Stomach (tissue), 9 donors: ENCODE results near the gene CENPU. TPM values are rescaled to one million over a fixed set of nuclear protein-coding genes. Genes with fewer than 3 reads are reported as not detected.

ENCODE experiments used
- DNase-seq, 2 donors: peaks; one replicate each; pipeline versions ENCODE4 v3.0.0 to v3.0.0-alpha.2; 2013 to 2019
- H3K27ac ChIP-seq, 5 donors: fragments of 200-600 bp in 4 of 5; sonication (generic) in 4 of 5; one replicate each; pipeline ENCODE4 v1.5.1; 2013 to 2019; ENCODE audit warnings: mild to moderate bottlenecking in 1 of 5, moderate library complexity in 1 of 5
- H3K27me3 ChIP-seq, 3 donors: fragments of 200-600 bp; sonication (generic); one replicate each; pipeline ENCODE4 v1.5.1; 2017 to 2019; ENCODE audit warnings: mixed run types in 1 of 3
- H3K36me3 ChIP-seq, 4 donors: fragments of 200-600 bp; sonication (generic); 1 replicate in 3 of 4; 2 replicates in 1 of 4; pipeline ENCODE4 v1.5.1; 2016 to 2019
- H3K4me1 ChIP-seq, 4 donors: fragments of 200-600 bp; sonication (generic); one replicate each; pipeline ENCODE4 v1.5.1; 2016 to 2019
- H3K4me3 ChIP-seq, 4 donors: fragments of 200-600 bp; sonication (generic) in 3 of 4; one replicate each; pipeline ENCODE4 v1.5.1; 2016 to 2019; ENCODE audit warnings: mild to moderate bottlenecking in 1 of 4
- H3K9me3 ChIP-seq, 4 donors: fragments of 200-600 bp; sonication (generic); one replicate each; pipeline ENCODE4 v1.5.1; 2016 to 2019
- CTCF ChIP-seq, 7 experiments: fragments of 450-650 bp in 4 of 7; fragments of 200-600 bp in 3 of 7; sonication (generic) in 3 of 7; IDR thresholded peaks; one replicate each; pipeline ENCODE4 v1.5.1; 2016 to 2019; ENCODE audit warnings: antibody characterized with exemption in 7 of 7, control low read depth in 2 of 7, mild to moderate bottlenecking in 1 of 7
- EP300 ChIP-seq: sonication (generic); formaldehyde crosslinking; IDR thresholded peaks from one replicate; pipeline ENCODE4 v1.6.1; 2017; ENCODE audit warnings: antibody characterized with exemption
- POLR2A ChIP-seq, 4 donors: fragments of 450-650 bp; IDR thresholded peaks; one replicate each; pipeline ENCODE4 v1.6.1; 2016; ENCODE audit warnings: antibody characterized with exemption in 4 of 4, control low read depth in 2 of 4, mild to moderate bottlenecking in 1 of 4, moderate library complexity in 1 of 4
- POLR2AphosphoS5 ChIP-seq, 3 donors: sonication (generic); formaldehyde crosslinking; IDR thresholded peaks; one replicate each; pipeline ENCODE4 v1.6.1; 2016; ENCODE audit warnings: antibody characterized with exemption in 3 of 3
- WGBS, 5 donors: extraction: QIAGEN DNeasy Blood & Tissue Kit in 3 of 5; methylation state at CpG; one replicate each; pipeline versions ENCODE4 v1.1.5 to v1.1.7; 2013 to 2018; 5-methylcytosine and 5-hydroxymethylcytosine counted together
- intact Hi-C: fragments of 100-400 bp; cut with DNase I; formaldehyde crosslinking; loops from one replicate; pipeline ENCODE4 v1.15.1; 2023; ENCODE audit warnings: low total_unique reads
- polyA plus RNA-seq, 3 donors: library from polyadenylated mRNA; stranded (reverse); fragments of 200-250 nt; gene quantifications; one replicate each; pipeline ENCODE4 v1.2.3, GENCODE V29; 2013
- total RNA-seq, 5 donors: library from RNA; depleted of rRNA; stranded (reverse); fragments of >200 nt; gene quantifications; one replicate each; pipeline versions ENCODE4 v1.1.0 to v1.2.3, GENCODE V29; 2014 to 2016
- donor health status: healthy with polysubstance abuse.
- donor health status: Bipolar disorder and iron deficiency.
- donor health status: healthy.

The CENPU gene
- total and polyA plus RNA-seq, 8 donors = 4.1 to 17.8 (median 6.7) TPM

- Histone ChIP-seq H3K4me1 (peaks cover 0 to 5% (median 0%) of the 10 kb centered on the region in 4 donors), H3K9me3 (no peaks in the 10 kb centered on the region), H3K27me3 (no peaks in the 10 kb centered on the region), H3K27ac (no peak overlapping the region), H3K4me3 (no peak overlapping the region), H3K36me3 (peaks cover 0 to 11% (median 4%) of the 10 kb centered on the region in 4 donors)
- no peak for TF ChIP-seq CTCF (IDR thresholded peaks at IDR 0.05)
- no peak for TF ChIP-seq POLR2AphosphoS5 (IDR thresholded peaks at IDR 0.05)
- no peak for TF ChIP-seq POLR2A (IDR thresholded peaks at IDR 0.05)
- TF ChIP-seq EP300 = no peak
- 92 to 98% (median 96%) methylated on average over 4 of the region's 4 CpGs for WGBS, 5 donors
- intact Hi-C loops = no loop called here
- DNase-seq = no peak
Measured at GRCh38 chr4:184699941-184700340, 34.0 kb downstream of the CENPU start.

GRCh38 chr4:184697956-184698355, 35.9 kb downstream of the CENPU start:
- H3K4me1 ChIP-seq = peaks cover 0 to 5% (median 0%) of the 10 kb centered on the region in 4 donors
- H3K9me3 ChIP-seq = no peaks in the 10 kb centered on the region
- intact Hi-C loops = no loop called here
- no peak for DNase-seq
- 95 to 96% (median 95%) methylated on average over 3 of the region's 3 CpGs for WGBS, 5 donors
- H3K27me3 ChIP-seq = no peaks in the 10 kb centered on the region
- H3K4me3 ChIP-seq = no peak overlapping the region
- H3K36me3 ChIP-seq = peaks cover 0 to 30% (median 23%) of the 10 kb centered on the region in 4 donors
- TF ChIP-seq EP300 (no peak), POLR2A (IDR thresholded peaks at IDR 0.05) (no peak), CTCF (IDR thresholded peaks at IDR 0.05) (no peak), POLR2AphosphoS5 (IDR thresholded peaks at IDR 0.05) (no peak)
- H3K27ac ChIP-seq = no peak overlapping the region

- 79 to 92% (median 82%) methylated on average over 3 of the region's 3 CpGs for WGBS, 5 donors
- no peak overlapping the region for H3K4me3 ChIP-seq
- intact Hi-C loops = no loop called here
- no peak for TF ChIP-seq POLR2AphosphoS5 (IDR thresholded peaks at IDR 0.05)
- no peak for TF ChIP-seq POLR2A (IDR thresholded peaks at IDR 0.05)
- no peak for TF ChIP-seq CTCF (IDR thresholded peaks at IDR 0.05)
- no peak for TF ChIP-seq EP300
- no peaks in the 10 kb centered on the region for H3K27me3 ChIP-seq
- H3K27ac ChIP-seq = no peak overlapping the region
- peaks cover 0 to 47% (median 31%) of the 10 kb centered on the region in 4 donors for H3K36me3 ChIP-seq
- peaks cover 0 to 5% (median 0%) of the 10 kb centered on the region in 4 donors for H3K4me1 ChIP-seq
- H3K9me3 ChIP-seq = no peaks in the 10 kb centered on the region
- DNase-seq = peak in 1 of 2 donors; percentile 55
Measured at GRCh38 chr4:184695178-184695896, 38.6 kb downstream of the CENPU start.

GRCh38 chr4:184694412-184694956, 39.4 kb downstream of the CENPU start:
- H3K27me3 ChIP-seq = no peaks in the 10 kb centered on the region

More at GRCh38 chr4:184694412-184694956, 39.4 kb downstream of the CENPU start:
- intact Hi-C loops = no loop called here
- no peak for TF ChIP-seq EP300
- TF ChIP-seq POLR2AphosphoS5 (IDR thresholded peaks at IDR 0.05) = no peak
- TF ChIP-seq POLR2A (IDR thresholded peaks at IDR 0.05) = no peak
- TF ChIP-seq CTCF (IDR thresholded peaks at IDR 0.05) = no peak
- Histone ChIP-seq H3K36me3 (peaks cover 0 to 47% (median 33%) of the 10 kb centered on the region in 4 donors), H3K4me1 (peaks cover 0 to 5% (median 0%) of the 10 kb centered on the region in 4 donors), H3K27ac (no peak overlapping the region), H3K9me3 (no peaks in the 10 kb centered on the region), H3K4me3 (no peak overlapping the region)
- no peak for DNase-seq
